HepG2 (cell line): ENCODE measurements around the gene BRSK2. TPM values are rescaled to one million over a fixed set of nuclear protein-coding genes. Genes with fewer than 3 reads are reported as not detected.

Source experiments
- CBFB ChIP-seq: sonication (generic); formaldehyde crosslinking; IDR thresholded peaks from 2 replicates; pipeline ENCODE4 v1.4.0; 2020; ENCODE audit warnings: missing genetic modification reagents
- ELK4 ChIP-seq: sonication (generic); formaldehyde crosslinking; IDR thresholded peaks from 2 replicates; pipeline ENCODE4 v1.9.0; 2021; ENCODE audit warnings: missing genetic modification reagents, borderline replicate concordance
- GABPB1 ChIP-seq: IDR thresholded peaks from 2 replicates; pipeline ENCODE4 v1.6.1; 2016; ENCODE audit warnings: mild to moderate bottlenecking, missing genetic modification reagents, moderate library complexity, missing compliant biosample characterization
- GATAD1 ChIP-seq: IDR thresholded peaks from 2 replicates; pipeline ENCODE4 v1.6.1; 2016; ENCODE audit warnings: missing genetic modification reagents, missing compliant biosample characterization
- HNRNPLL ChIP-seq: fragments of 200-400 bp; formaldehyde crosslinking; IDR thresholded peaks from 2 replicates; pipeline ENCODE4 v1.6.1; 2017; ENCODE audit warnings: mild to moderate bottlenecking, low read depth, low read length; ENCODE audit not compliant: poor library complexity, severe bottlenecking
- MED1 ChIP-seq: sonication (generic); formaldehyde crosslinking; IDR thresholded peaks from 2 replicates; pipeline ENCODE4 v1.4.0; 2020; ENCODE audit warnings: missing genetic modification reagents
- MTA3 ChIP-seq: sonication (generic); formaldehyde crosslinking; IDR thresholded peaks from 2 replicates; pipeline ENCODE4 v1.4.0; 2020; ENCODE audit warnings: missing genetic modification reagents
- NFYC ChIP-seq: IDR thresholded peaks from 2 replicates; pipeline ENCODE4 v1.6.1; 2016; ENCODE audit warnings: missing genetic modification reagents, missing compliant biosample characterization
- PLSCR1 ChIP-seq: sonication (generic); formaldehyde crosslinking; IDR thresholded peaks from 2 replicates; pipeline ENCODE4 v1.5.0; 2020; ENCODE audit warnings: missing genetic modification reagents, mild to moderate bottlenecking, borderline replicate concordance
- RBFOX2 ChIP-seq: fragments of 200-400 bp; formaldehyde crosslinking; IDR thresholded peaks from 2 replicates; pipeline ENCODE4 v1.6.1; 2017; ENCODE audit warnings: low read depth, mild to moderate bottlenecking, low read length
- SAFB2 ChIP-seq: sonication (generic); formaldehyde crosslinking; IDR thresholded peaks from 2 replicates; pipeline ENCODE4 v1.5.1; 2020; ENCODE audit warnings: missing genetic modification reagents, low read depth, mild to moderate bottlenecking, borderline replicate concordance
- STAG1 ChIP-seq: sonication (generic); formaldehyde crosslinking; IDR thresholded peaks from 2 replicates; pipeline ENCODE4 v1.4.0; 2020; ENCODE audit warnings: missing genetic modification reagents
- ZEB1 ChIP-seq: IDR thresholded peaks from 2 replicates; pipeline ENCODE4 v1.6.1; 2012; ENCODE audit warnings: mild to moderate bottlenecking, low read depth, inconsistent platforms; ENCODE audit not compliant: insufficient replicate concordance
- ZNF225 ChIP-seq: sonication (generic); formaldehyde crosslinking; IDR thresholded peaks from 2 replicates; pipeline ENCODE4 v1.4.0; 2020; ENCODE audit warnings: mild to moderate bottlenecking, missing genetic modification reagents
- ZNF33B ChIP-seq: sonication (generic); formaldehyde crosslinking; IDR thresholded peaks from 2 replicates; pipeline ENCODE4 v1.5.1; 2020; ENCODE audit warnings: mild to moderate bottlenecking, missing genetic modification reagents
- ZNF343 ChIP-seq: sonication (generic); formaldehyde crosslinking; IDR thresholded peaks from 2 replicates; pipeline ENCODE4 v1.4.0; 2020; ENCODE audit warnings: mild to moderate bottlenecking, missing genetic modification reagents
- ZNF350 ChIP-seq: sonication (generic); formaldehyde crosslinking; IDR thresholded peaks from 2 replicates; pipeline ENCODE4 v1.4.0; 2020; ENCODE audit warnings: mild to moderate bottlenecking, low read depth, missing genetic modification reagents, borderline replicate concordance
- ZNF562 ChIP-seq: sonication (generic); formaldehyde crosslinking; IDR thresholded peaks from 2 replicates; pipeline ENCODE4 v1.8.0; 2022; ENCODE audit warnings: missing genetic modification reagents, borderline replicate concordance
- ZNF687 ChIP-seq: sonication (generic); formaldehyde crosslinking; IDR thresholded peaks from 2 replicates; pipeline ENCODE4 v1.5.1; 2020; ENCODE audit warnings: mild to moderate bottlenecking, missing genetic modification reagents, moderate library complexity
- polyA plus RNA-seq, 8 experiments: library from polyadenylated mRNA; depleted of rRNA in 3 of 8; stranded (reverse) in 7 of 8; unstranded in 1 of 8; fragments of >200 nt; fragmentation: Illumina TruSeq in 4 of 8; extraction: Trizol in 4 of 8; gene quantifications; 2 replicates each; pipeline versions ENCODE4 v1.2.1 to v1.2.3, GENCODE V29; 2011 to 2016; ENCODE audit warnings: low read depth in 4 of 8, missing spikeins in 1 of 8, mixed read lengths in 1 of 8; ENCODE audit not compliant: insufficient read depth in 1 of 8
- total RNA-seq, 5 experiments: library from RNA; depleted of rRNA; stranded (reverse); fragments of >200 nt; fragmentation: Illumina TruSeq; extraction: Trizol; gene quantifications; 2 replicates each; pipeline ENCODE4 v1.2.3, GENCODE V29; 2016; ENCODE audit warnings: low read depth in 1 of 5
- TF ChIP-seq, protein P1 (sequence below): sonication (generic); formaldehyde crosslinking; IDR thresholded peaks from 2 replicates; pipeline ENCODE4 v1.8.0; 2022; ENCODE audit warnings: low read depth, missing genetic modification reagents

Gene BRSK2
- total and polyA plus RNA-seq, 2 of the 13 experiments (the other 11 are each of a cell fraction or from before 2014, with no cell fraction given), result 0.74 to 1.1 TPM

- TF ChIP-seq CBFB (CRISPR knock-in tag) (0 out of 2 replicates have a peak, but pooled peaks have one; percentile 43), ELK4 (no peak), ZEB1 (no peak), STAG1 (CRISPR knock-in tag) (peak; percentile 30), ZNF562 (CRISPR knock-in tag) (no peak), SAFB2 (CRISPR knock-in tag) (0 out of 2 replicates have a peak, but pooled peaks have one; percentile 35), GATAD1 (CRISPR knock-in tag) (no peak), ZNF687 (peak; percentile 88), ZNF343 (CRISPR knock-in tag) (peak; percentile 82; the same call in 1 of the 2 replicates), GABPB1 (peak; percentile 57; the same call in 1 of the 2 replicates), RBFOX2 (peak; percentile 33; the same call in 1 of the 2 replicates), ZNF225 (peak; percentile 37; the same call in 1 of the 2 replicates), PLSCR1 (no peak), ZNF350 (CRISPR knock-in tag) (peak; percentile 60; the same call in 1 of the 2 replicates), MED1 (CRISPR knock-in tag) (peak; percentile 27; the same call in 1 of the 2 replicates), NFYC (CRISPR knock-in tag) (peak; percentile 72), MTA3 (no peak), ZNF33B (peak; percentile 41; the same call in 1 of the 2 replicates), HNRNPLL (peak; percentile 73)
- TF ChIP-seq, protein P1, sequence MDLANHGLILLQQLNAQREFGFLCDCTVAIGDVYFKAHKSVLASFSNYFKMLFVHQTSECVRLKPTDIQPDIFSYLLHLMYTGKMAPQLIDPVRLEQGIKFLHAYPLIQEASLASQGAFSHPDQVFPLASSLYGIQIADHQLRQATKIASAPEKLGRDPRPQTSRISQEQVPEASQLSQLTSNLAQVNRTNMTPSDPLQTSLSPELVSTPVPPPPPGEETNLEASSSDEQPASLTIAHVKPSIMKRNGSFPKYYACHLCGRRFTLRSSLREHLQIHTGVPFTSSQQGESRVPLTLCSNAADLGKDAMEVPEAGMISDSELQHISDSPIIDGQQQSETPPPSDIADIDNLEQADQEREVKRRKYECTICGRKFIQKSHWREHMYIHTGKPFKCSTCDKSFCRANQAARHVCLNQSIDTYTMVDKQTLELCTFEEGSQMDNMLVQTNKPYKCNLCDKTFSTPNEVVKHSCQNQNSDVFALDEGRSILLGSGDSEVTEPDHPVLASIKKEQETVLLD, result peak; percentile 23; the same call in 1 of the 2 replicates
These were observed 417 bp upstream of the BRSK2 start (continued) for GRCh38 chr11:1389103-1389931.
